GM21825 (cell line): ENCODE results near the gene PEAK1.

Source experiments
- ATAC-seq: cut with Tn5 transposase; IDR thresholded peaks from one replicate; pipeline ENCODE4 v1.9.1; 2021; ENCODE audit warnings: mild to moderate bottlenecking, moderate library complexity; ENCODE audit not compliant: unreplicated experiment

PEAK1 gene

DNA sequence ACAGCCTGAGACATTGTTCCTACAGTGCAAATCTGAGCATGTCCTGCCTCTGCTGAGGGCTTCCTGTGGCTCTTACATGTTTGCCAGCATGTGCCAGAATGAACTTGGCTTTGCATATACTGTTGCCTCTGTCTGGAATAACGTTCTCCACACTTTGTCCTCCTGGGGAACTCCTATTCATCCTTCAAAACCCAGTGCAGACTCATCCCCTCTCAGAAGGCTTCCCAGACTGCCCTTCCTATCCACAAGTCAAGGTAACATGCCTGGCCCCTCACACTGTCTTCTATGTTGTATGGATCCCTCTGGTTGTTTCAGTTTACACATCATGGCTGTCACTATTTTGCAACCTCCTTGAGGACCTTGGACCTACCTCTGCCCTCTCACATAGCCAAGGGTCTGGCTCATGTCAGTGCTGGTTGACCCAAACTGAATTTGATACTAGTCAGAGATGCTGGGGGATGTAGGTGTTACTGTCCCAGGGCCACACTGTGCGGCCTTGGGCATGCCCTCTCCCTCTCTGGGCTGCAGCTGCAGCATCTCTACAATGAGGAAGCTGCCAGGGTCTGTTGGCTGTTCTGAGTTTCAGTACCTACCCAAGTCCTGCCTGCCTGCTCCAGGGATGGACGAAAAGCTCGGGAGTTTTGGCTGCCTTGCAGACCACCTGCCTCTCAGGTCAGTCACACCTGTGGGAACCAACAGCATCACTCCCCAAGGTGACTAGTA lies 320.0 kb downstream of the PEAK1 start:
- no peak for ATAC-seq

DNA sequence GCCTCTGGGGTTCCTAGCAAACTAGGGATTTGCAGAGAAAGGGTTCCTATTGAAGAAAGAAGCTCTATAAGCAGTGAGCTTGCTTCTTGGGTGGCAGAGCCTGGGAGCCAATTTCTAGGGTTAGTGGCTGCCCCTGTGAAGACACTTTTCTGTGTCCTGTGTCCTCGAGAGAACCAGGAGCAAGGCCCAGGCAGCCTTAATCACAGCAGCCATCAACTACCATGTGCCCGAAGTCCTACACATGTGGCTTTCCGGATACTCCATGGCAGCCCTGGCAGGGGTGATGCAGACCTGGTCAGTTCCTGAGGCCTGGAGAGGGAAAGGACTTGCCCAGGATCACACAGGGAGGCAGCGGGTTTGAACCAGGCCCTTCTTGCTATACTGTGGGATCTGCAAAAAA lies 321.3 kb downstream of the PEAK1 start:
- no peak for ATAC-seq

DNA sequence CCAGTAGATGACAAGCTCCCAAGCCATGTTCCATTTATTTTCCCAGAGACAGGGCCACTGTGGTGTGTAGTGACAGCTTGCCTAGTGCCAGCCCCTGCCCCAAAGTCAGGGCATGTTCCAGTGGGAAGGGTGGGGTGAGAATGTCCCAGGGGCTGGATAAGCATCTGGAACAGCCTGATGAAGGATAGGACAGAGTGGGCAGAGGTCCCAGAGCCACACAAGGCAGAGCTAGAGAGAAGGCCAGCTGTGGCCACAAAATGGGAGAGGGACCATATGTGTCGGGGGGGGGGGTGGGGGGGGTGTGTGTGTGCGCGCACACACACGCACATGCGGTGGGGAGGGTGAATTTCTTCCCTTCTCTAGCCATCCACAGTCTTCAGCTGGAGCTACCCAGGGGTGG lies 322.0 kb downstream of the PEAK1 start:
- ATAC-seq: no peak

DNA sequence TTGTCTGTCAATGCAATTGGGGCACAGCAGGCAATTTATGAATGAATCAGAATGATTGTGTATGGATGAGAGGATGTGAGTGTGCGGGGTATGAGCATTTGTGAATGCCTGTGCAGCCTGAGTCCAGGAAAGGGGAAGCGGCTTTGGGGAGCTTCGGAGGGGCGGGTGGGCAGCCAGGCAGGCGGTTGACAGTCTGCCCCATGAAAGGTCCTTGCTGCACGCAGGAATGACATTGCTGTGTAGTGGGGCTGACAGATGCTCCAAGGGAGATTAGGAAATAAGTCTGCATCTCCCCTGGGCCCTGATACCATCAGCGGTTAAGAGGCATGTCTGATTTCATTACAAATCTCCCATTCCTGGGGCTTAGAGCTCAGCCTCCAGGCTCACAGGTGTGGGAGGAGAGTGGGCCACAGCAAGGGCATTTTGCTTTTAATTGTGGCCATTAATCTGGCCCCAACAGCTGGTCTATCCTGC lies 322.6 kb downstream of the PEAK1 start:
- no peak for ATAC-seq

DNA sequence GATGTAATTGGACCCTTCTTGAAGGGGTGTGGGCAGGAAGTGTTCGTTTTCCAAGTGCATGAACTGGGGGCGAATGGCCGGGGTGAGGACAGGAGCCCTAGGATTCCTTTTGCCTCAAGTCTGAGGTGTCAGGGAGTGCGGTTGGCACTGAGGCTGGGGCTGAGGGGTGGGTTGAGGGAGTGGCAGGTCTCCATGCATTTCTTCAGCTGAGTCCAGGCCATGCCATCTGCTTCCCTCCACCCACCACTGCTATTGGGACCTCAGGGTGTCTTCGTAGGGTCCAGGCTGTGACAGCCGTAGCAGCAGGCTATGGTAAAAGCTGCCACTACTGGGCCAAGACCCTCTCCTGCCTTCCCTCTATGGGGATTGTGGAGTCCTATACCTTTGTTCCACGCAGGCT lies 323.4 kb downstream of the PEAK1 start:
- no peak for ATAC-seq

GRCh38 chr15:77096138-77096537 lies 323.8 kb downstream of the PEAK1 start:
- no peak for ATAC-seq

- no peak for ATAC-seq
These were observed 325.4 kb downstream of the PEAK1 start for GRCh38 chr15:77094397-77095030.

- ATAC-seq: no peak
These were observed 326.5 kb downstream of the PEAK1 start for GRCh38 chr15:77093436-77093835.

DNA sequence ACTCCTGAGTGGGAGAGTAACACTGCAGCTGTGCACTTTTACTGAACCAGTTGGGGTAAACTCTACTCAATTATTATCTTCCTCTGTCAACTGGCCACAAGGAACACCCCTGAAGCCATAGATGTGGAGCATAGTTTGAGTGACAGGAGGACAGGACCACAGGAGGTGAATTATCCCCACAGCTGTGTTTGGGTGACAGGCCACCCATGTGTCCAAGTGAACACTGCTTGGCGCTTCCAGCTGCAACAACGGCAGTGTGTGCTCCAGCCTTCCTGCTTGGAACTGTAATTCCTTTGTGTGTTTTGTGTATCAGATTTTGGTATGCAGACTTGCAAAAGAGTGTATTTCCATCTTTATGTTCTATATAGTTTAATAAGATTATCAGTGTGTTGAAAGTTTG lies 328.8 kb downstream of the PEAK1 start:
- ATAC-seq: no peak

- ATAC-seq: no peak
These were observed 332.7 kb downstream of the PEAK1 start for GRCh38 chr15:77087213-77087612.

DNA sequence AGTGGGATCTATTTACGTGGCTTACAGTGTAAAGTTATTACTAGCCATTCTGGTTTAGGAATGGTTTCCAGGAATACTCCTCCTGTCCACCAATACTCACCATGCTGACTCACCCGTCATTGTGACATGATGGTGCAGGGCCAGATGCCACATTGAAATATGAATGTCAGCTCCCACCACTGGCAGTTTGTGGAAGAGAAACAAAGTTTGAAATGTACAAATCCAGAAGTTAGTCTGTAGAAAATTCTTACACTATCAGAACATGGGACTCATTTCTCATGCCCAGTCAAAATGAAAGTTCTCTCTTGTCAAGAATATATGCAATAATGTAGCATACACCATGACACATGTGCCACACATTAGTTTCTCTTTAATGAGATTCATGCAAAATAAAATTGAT lies 334.6 kb downstream of the PEAK1 start:
- ATAC-seq: no peak

GRCh38 chr15:77084436-77084835 lies 335.5 kb downstream of the PEAK1 start:
- no peak for ATAC-seq

DNA sequence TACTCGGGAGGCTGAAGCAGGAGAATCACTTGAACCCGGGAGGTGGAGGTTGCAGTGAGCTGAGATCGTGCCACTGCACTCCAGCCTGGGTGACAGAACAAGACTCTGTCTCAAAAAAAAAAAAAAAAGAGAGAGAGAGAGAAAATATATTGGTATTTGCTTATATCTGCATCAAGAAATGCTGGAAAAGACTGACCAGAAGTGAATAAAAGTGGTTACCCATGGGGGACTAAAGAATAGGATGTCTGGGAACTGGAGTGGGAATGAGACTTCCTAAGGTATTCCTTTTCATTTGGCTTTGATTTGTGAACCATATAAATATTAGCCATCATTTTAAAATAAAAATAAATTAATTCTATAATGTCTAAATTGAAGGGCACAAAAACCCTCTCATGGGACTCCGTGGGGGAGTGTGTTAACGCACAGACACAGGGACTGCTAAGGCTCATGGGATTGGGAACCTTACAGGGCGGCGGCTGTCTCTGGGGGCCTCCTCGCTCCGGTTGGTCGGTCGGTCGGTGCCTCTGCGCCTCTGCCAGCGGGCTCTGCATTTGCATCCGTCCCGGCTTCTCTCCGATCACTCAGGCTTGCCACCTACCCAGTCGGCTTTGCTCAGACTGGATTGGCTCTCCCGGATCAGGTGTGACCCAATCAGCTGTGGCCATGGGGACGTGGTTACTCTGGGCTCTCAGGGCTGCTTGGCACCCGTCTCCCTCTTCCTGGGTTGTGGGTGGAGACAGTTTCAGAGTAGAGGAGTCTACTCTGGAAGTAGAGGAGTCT lies 336.3 kb downstream of the PEAK1 start:
- ATAC-seq: peak; percentile 74

GRCh38 chr15:77081971-77082370 lies 337.9 kb downstream of the PEAK1 start:
- no peak for ATAC-seq

- ATAC-seq: no peak
These were observed 343.5 kb downstream of the PEAK1 start for GRCh38 chr15:77076323-77076915.

DNA sequence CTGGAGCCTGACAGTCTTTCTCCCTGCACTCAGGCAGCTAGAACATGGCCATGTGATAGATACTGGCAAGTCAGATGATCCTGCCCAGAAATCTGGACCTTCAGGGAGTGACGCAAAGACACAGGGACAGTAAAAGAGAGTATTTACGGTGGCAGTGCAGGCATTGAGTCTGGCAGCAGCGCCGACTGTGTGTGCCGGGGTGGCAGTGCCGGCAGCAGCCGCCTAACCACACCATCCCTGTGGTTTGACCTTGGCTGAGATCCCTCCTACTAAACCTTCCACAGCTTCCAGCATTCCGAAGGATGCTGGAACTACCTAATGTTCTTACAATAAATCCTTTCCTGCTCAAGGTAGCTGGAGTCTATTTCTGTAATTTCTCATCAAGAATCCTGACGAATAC lies 344.4 kb downstream of the PEAK1 start:
- no peak for ATAC-seq

DNA sequence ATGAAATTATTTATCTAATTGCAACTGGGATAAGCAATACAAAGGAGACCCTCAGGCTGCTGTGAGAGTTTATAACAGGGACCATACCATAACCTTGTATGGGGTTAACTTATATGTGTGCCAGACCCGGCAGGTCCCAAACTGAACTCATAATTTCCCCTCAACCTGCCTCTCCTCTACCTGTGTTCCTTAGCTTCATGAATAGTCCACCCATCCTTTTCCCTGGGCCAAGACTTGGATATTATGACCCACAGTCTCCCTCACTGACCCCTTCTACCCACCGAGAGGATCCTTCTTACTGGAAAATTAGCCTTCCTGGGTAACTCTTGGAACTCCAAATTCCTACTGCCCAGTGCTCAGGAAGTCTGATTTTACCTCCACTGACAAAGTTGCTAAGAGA lies 345.6 kb downstream of the PEAK1 start:
- no peak for ATAC-seq

DNA sequence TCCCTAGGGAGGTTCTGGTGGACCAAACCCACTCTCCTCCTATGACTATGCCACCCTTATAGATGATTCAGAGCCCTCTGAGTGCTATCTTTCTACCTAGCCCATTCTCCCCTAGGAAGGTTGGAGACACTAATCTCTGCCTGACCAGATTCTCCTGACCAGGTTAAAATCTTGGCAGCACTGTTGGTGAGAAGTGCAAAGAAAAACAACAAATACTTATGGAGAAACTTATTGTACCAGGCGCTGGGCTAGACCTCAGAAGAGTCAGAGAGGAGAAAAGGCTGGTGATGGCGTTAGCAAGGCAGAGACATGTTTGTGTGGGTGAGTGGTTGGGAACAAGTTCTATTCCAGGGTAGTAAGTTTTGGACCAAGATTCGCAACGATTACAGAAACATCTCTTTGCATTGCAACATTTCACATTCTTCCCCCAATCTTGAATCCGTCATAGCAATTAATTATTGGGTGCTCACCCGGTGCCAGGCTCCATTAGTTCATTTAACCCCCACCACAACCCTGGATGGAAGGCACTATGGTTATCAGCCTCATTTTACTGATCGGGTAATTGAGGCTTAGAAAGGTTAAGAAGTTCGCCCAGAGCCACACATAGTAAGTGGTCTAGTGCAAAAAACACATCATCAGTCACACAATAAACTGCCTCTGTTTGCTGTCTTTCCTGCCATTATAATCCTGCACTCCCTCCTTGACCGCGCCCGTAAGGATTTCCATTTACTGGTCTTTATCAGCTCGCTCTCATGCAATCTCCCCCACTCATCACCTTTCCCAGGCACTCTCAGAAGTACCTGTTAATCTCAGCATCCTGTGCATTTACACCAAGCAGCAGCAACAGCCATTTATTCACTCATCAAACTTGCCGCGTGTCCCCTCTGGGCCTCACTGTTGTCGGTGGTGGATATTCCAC lies 348.3 kb downstream of the PEAK1 start:
- ATAC-seq: no peak

GRCh38 chr15:77070495-77071304 lies 349.2 kb downstream of the PEAK1 start, which contains the start of gene TSPAN3:
Gene TSPAN3 (minus strand): TSS chr15:77071109. CDS start chr15:77070954, 155 bp downstream.
- ATAC-seq: peak; percentile 91

DNA sequence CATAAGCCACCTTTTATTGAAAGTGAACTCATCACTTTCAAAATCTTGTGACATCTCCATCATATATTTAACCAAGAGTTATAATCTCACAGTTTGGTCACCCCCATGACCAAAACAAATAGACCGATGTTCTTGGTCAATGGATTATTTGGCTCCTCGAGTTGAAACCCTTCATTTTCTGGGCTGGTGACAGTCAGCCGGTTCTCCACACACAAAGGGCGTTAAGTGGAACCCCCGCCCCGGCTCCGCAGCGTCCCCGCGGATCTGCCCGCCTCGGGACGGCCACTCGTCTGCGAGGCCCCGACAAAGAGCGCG lies 349.8 kb downstream of the PEAK1 start:
- no peak for ATAC-seq
